Measurements from ENCODE around the gene LYL1.
A peak's percentile ranks its signal among the peaks of the same experiment; 100 is the strongest.
"Not testable (repeated sequence)": the region's sequence is repeated elsewhere in the genome, so short reads cannot be mapped to it uniquely, and the experiment has no call there.

Gene LYL1

GRCh38 chr19:13102666-13103580, at the start of gene LYL1:
LYL1 (minus strand) TSS chr19:13102858; CDS start chr19:13101171, 1,687 bp downstream.
- H3K27ac ChIP-seq, result no peak within 1 kb of the TSS
- no peak for DNase-seq (ENCODE audit: low read depth, low spot score)

GRCh38 chr19:13151605-13152355, 49.1 kb upstream of the LYL1 start:
- DNase-seq (ENCODE audit: low read depth, low spot score), result peak; percentile 83

GRCh38 chr19:13150931-13151604, 48.4 kb upstream of the LYL1 start:
- no peak for DNase-seq (ENCODE audit: low read depth, low spot score)
- peak overlapping the region; percentile 99 for H3K27ac ChIP-seq

More at GRCh38 chr19:13151605-13152355, 49.1 kb upstream of the LYL1 start:
- peak overlapping the region; percentile 99 for H3K27ac ChIP-seq

- peak within 1 kb of the TSS; percentile 99 for H3K27ac ChIP-seq
- peak; percentile 79 for DNase-seq (ENCODE audit: low read depth, low spot score)
Measured at GRCh38 chr19:13150187-13150930, 47.7 kb upstream of the LYL1 start, which contains the start of the genes IER2 and STX10. IER2 (plus strand) TSS chr19:13150411; CDS start chr19:13153187, 2,776 bp downstream. STX10 (minus strand) TSS chr19:13150375; CDS start chr19:13150173, 202 bp downstream.

GRCh38 chr19:13149628-13150186, 47.0 kb upstream of the LYL1 start:
- DNase-seq (ENCODE audit: low read depth, low spot score), result no peak

GRCh38 chr19:13149173-13149627, 46.5 kb upstream of the LYL1 start:
- DNase-seq (ENCODE audit: low read depth, low spot score), result not testable (repeated sequence)
- peak overlapping the region; percentile 99 for H3K27ac ChIP-seq

More at GRCh38 chr19:13149628-13150186, 47.0 kb upstream of the LYL1 start:
- H3K27ac ChIP-seq, result peak overlapping the region; percentile 99

- no peak for DNase-seq (ENCODE audit: low read depth, low spot score)
- H3K27ac ChIP-seq, result peak overlapping the region; percentile 5
Measured at GRCh38 chr19:13146763-13147563, 44.3 kb upstream of the LYL1 start.

- no peak overlapping the region for H3K27ac ChIP-seq
- DNase-seq (ENCODE audit: low read depth, low spot score), result no peak
Measured at GRCh38 chr19:13139633-13140311, 37.1 kb upstream of the LYL1 start.

- H3K27ac ChIP-seq, result no peak overlapping the region
- no peak for DNase-seq (ENCODE audit: low read depth, low spot score)
Measured at GRCh38 chr19:13138916-13139198, 36.2 kb upstream of the LYL1 start.

- no peak overlapping the region for H3K27ac ChIP-seq
- no peak for DNase-seq (ENCODE audit: low read depth, low spot score)
Measured at GRCh38 chr19:13138171-13138915, 35.7 kb upstream of the LYL1 start.

GRCh38 chr19:13137290-13137794, 34.7 kb upstream of the LYL1 start:
- no peak overlapping the region for H3K27ac ChIP-seq
- DNase-seq (ENCODE audit: low read depth, low spot score), result no peak

GRCh38 chr19:13135068-13136062, 32.7 kb upstream of the LYL1 start:
- H3K27ac ChIP-seq, result no peak overlapping the region
- DNase-seq (ENCODE audit: low read depth, low spot score), result no peak

GRCh38 chr19:13134626-13135025, 32.0 kb upstream of the LYL1 start:
- no peak overlapping the region for H3K27ac ChIP-seq
- DNase-seq (ENCODE audit: low read depth, low spot score), result no peak

GRCh38 chr19:13133241-13133870, 30.7 kb upstream of the LYL1 start:
- H3K27ac ChIP-seq, result no peak overlapping the region
- no peak for DNase-seq (ENCODE audit: low read depth, low spot score)

- DNase-seq (ENCODE audit: low read depth, low spot score), result no peak
Measured at GRCh38 chr19:13132471-13133180, 30.0 kb upstream of the LYL1 start.

More at GRCh38 chr19:13132471-13133180, 30.0 kb upstream of the LYL1 start:
- H3K27ac ChIP-seq, result no peak overlapping the region

All from epithelial cell of prostate (primary cell).